ENCODE results near the gene COPE. TPM values are rescaled to one million over a fixed set of nuclear protein-coding genes. Genes with fewer than 3 reads are reported as not detected.

The COPE gene
- total RNA-seq, 1 experiment from 2014 or later: 221 TPM

DNA sequence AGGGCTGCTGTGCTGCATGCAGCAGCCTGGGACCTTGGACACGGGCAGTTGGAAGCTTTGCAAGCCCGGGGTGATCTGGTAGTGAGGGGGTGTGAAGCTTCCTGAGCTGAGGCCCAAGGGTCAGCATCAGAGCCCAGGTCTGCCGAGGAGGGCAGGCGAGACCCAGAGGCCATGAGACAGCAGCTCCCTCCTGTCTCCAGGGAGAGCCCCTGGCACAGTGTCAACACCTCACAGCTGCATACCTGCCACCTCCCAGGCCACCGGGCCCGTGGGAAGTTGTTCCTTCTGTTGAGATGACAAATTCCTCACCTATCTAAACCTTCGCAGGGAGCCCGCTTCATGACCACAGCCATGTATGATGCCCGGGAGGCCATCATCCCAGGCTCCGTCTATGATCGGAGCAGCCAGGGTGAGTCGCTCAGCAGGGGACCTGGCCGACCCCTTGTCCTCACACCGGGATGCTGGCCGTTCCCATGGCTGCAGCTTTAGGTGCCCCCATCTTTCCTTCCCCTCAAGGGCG, 55.3 kb downstream of the COPE start:
- Histone ChIP-seq H3K4me2 (no peak overlapping the region), H2AFZ (no peak overlapping the region), H3F3A (ENCODE audit: insufficient read depth, low read depth) (peaks cover 47% of the 10 kb centered on the region; the same call in 1 of the 2 replicates), H3K27me3 (ENCODE audit: insufficient read depth, low read depth) (no peaks in the 10 kb centered on the region), H3K36me3 (ENCODE audit: low read depth) (peaks cover 38% of the 10 kb centered on the region), H3K9me2 (ENCODE audit: insufficient read depth) (no peaks in the 10 kb centered on the region), H3K4me1 (replicated peaks; ENCODE audit: insufficient read depth) (0 out of 2 replicates have a peak, but pooled peaks cover 6% of the 10 kb centered on the region), H3K79me2 (ENCODE audit: low read depth) (no peaks in the 10 kb centered on the region), H3K27ac (no peak overlapping the region), H4K20me1 (ENCODE audit: insufficient read depth) (peaks cover 38% of the 10 kb centered on the region), H3K4me3 (no peak overlapping the region), H3K9me3 (ENCODE audit: insufficient read depth, low read depth) (no peaks in the 10 kb centered on the region)
- DNase-seq: no peak
- POLR2A ChIA-PET (ENCODE audit: unreplicated experiment): no interaction called here
- TF ChIP-seq CTCF (conservative IDR thresholded peaks at IDR 0.05) (no peak), EZH2 (IDR thresholded peaks at IDR 0.05; ENCODE audit: low read depth) (no peak)
- no TSS peak for BruUV-seq (replicated peaks)
- intact Hi-C loops (cut with micrococcal nuclease; ENCODE audit: unreplicated experiment): no loop called here
- CTCF ChIA-PET: no interaction called here

- H3K4me2 ChIP-seq: no peak overlapping the region
- no peaks in the 10 kb centered on the region for H3K79me2 ChIP-seq (ENCODE audit: low read depth)
- H3F3A ChIP-seq (ENCODE audit: insufficient read depth, low read depth): peaks cover 47% of the 10 kb centered on the region; the same call in 1 of the 2 replicates
- no peaks in the 10 kb centered on the region for H3K9me3 ChIP-seq (ENCODE audit: insufficient read depth, low read depth)
- H3K4me3 ChIP-seq: no peak overlapping the region
- CTCF ChIA-PET: no interaction called here
- H3K36me3 ChIP-seq (ENCODE audit: low read depth): peaks cover 40% of the 10 kb centered on the region
- BruUV-seq (replicated peaks): no TSS peak
- H3K27me3 ChIP-seq (ENCODE audit: insufficient read depth, low read depth): no peaks in the 10 kb centered on the region
- no peak overlapping the region for H2AFZ ChIP-seq
- no peak for DNase-seq
- peaks cover 43% of the 10 kb centered on the region for H4K20me1 ChIP-seq (ENCODE audit: insufficient read depth)
- H3K9me2 ChIP-seq (ENCODE audit: insufficient read depth): no peaks in the 10 kb centered on the region
- H3K4me1 ChIP-seq (replicated peaks; ENCODE audit: insufficient read depth): 0 out of 2 replicates have a peak, but pooled peaks cover 6% of the 10 kb centered on the region
- POLR2A ChIA-PET (ENCODE audit: unreplicated experiment): interaction anchor here (0.6 kb wide), 1 partner anchor 603 kb away, joined by 4 read pairs; no protein-coding TSS in a partner anchor
- intact Hi-C loops (cut with micrococcal nuclease; ENCODE audit: unreplicated experiment): no loop called here
- H3K27ac ChIP-seq: no peak overlapping the region
- TF ChIP-seq CTCF (conservative IDR thresholded peaks at IDR 0.05) (no peak), EZH2 (IDR thresholded peaks at IDR 0.05; ENCODE audit: low read depth) (no peak)
Observed at GRCh38 chr19:18862976-18863842, 56.0 kb downstream of the COPE start.

DNA sequence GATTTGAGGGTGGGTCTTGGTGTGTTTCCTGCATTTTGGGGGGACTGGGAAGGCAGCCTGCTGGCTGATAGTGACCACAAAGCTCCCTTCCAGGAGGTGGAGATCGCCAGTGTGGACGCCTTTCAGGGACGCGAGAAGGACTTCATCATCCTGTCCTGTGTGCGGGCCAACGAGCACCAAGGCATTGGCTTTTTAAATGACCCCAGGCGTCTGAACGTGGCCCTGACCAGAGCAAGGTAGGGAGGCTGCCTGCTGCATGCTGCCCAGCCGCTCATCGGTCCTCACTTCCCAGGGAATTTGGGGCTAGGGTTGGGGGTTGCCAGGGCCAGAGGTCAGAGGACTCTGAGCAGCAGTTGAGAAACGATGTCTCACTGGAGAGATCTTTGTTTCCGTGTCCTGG, 57.3 kb downstream of the COPE start:
- H3K9me3 ChIP-seq (ENCODE audit: insufficient read depth, low read depth): no peaks in the 10 kb centered on the region
- ChIA-PET POLR2A (ENCODE audit: unreplicated experiment) (no interaction called here), CTCF (no interaction called here)
- intact Hi-C loops (cut with micrococcal nuclease; ENCODE audit: unreplicated experiment): no loop called here
- no peak overlapping the region for H2AFZ ChIP-seq
- no peaks in the 10 kb centered on the region for H3K79me2 ChIP-seq (ENCODE audit: low read depth)
- BruUV-seq (replicated peaks): no TSS peak
- no peak for DNase-seq
- H3K4me3 ChIP-seq: no peak overlapping the region
- no peaks in the 10 kb centered on the region for H3K9me2 ChIP-seq (ENCODE audit: insufficient read depth)
- TF ChIP-seq CTCF (conservative IDR thresholded peaks at IDR 0.05): no peak
- no peak for TF ChIP-seq EZH2 (IDR thresholded peaks at IDR 0.05; ENCODE audit: low read depth)
- no peak overlapping the region for H3K27ac ChIP-seq
- peaks cover 42% of the 10 kb centered on the region; the same call in 1 of the 2 replicates for H3F3A ChIP-seq (ENCODE audit: insufficient read depth, low read depth)
- H3K27me3 ChIP-seq (ENCODE audit: insufficient read depth, low read depth): no peaks in the 10 kb centered on the region
- H3K4me2 ChIP-seq: no peak overlapping the region
- H4K20me1 ChIP-seq (ENCODE audit: insufficient read depth): peaks cover 47% of the 10 kb centered on the region
- peaks cover 40% of the 10 kb centered on the region for H3K36me3 ChIP-seq (ENCODE audit: low read depth)
- H3K4me1 ChIP-seq (replicated peaks; ENCODE audit: insufficient read depth): 0 out of 2 replicates have a peak, but pooled peaks cover 6% of the 10 kb centered on the region

All from PC-9 (cell line).